Kidney epithelial cell (primary cell): ENCODE measurements around the gene MAP4K3. TPM values are rescaled to one million over a fixed set of nuclear protein-coding genes. Genes with fewer than 3 reads are reported as not detected.

ENCODE experiments used
- DNase-seq: peaks from one replicate; pipeline ENCODE4 v3.0.0-alpha.2; 2010; ENCODE audit warnings: low read depth
- H3K27me3 ChIP-seq: 2 replicates; pipeline ENCODE4 v1.6.0; 2011; ENCODE audit warnings: low read length; ENCODE audit not compliant: control insufficient read depth, insufficient read depth
- H3K36me3 ChIP-seq: 2 replicates; pipeline ENCODE4 v1.5.1; 2011; ENCODE audit warnings: low read length; ENCODE audit not compliant: control insufficient read depth, insufficient read depth
- H3K4me3 ChIP-seq: 2 replicates; pipeline ENCODE4 v1.5.1; 2011; ENCODE audit warnings: low read depth, mild to moderate bottlenecking, control low read depth, low read length
- CTCF ChIP-seq: IDR thresholded peaks from 2 replicates; pipeline ENCODE4 v1.5.1; 2011; ENCODE audit warnings: mild to moderate bottlenecking, moderate library complexity, low read length, control low read depth, inconsistent platforms; ENCODE audit not compliant: insufficient read depth, poor library complexity, severe bottlenecking
- total RNA-seq: library from RNA; depleted of rRNA; stranded (reverse); fragments of >200 nt; gene quantifications from 2 replicates; pipeline ENCODE4 v1.2.3, GENCODE V29; 2015

MAP4K3 gene
- total RNA-seq, 1 donor from 2014 or later, result 25.7 TPM

- no peak for TF ChIP-seq CTCF
- H3K27me3 ChIP-seq, result no peaks in the 10 kb centered on the region
Observed at GRCh38 chr2:39218391-39218790, 218.7 kb downstream of the MAP4K3 start.

GRCh38 chr2:39217192-39217550, 219.9 kb downstream of the MAP4K3 start:
- Histone ChIP-seq H3K4me3 (no peak overlapping the region), H3K27me3 (no peaks in the 10 kb centered on the region), H3K36me3 (no peaks in the 10 kb centered on the region)
- TF ChIP-seq CTCF, result no peak
- no peak for DNase-seq

More at GRCh38 chr2:39218391-39218790, 218.7 kb downstream of the MAP4K3 start:
- no peak for DNase-seq
- Histone ChIP-seq H3K4me3 (no peak overlapping the region), H3K36me3 (no peaks in the 10 kb centered on the region)

GRCh38 chr2:39216346-39217191, 220.5 kb downstream of the MAP4K3 start:
- no peak for TF ChIP-seq CTCF
- H3K4me3 ChIP-seq, result no peak overlapping the region
- no peaks in the 10 kb centered on the region for H3K36me3 ChIP-seq
- H3K27me3 ChIP-seq, result no peaks in the 10 kb centered on the region
- no peak for DNase-seq

- TF ChIP-seq CTCF, result no peak
- Histone ChIP-seq H3K36me3 (no peaks in the 10 kb centered on the region), H3K4me3 (no peak overlapping the region), H3K27me3 (no peaks in the 10 kb centered on the region)
- DNase-seq, result no peak
Observed at GRCh38 chr2:39215545-39215944, 221.5 kb downstream of the MAP4K3 start.

- Histone ChIP-seq H3K36me3 (no peaks in the 10 kb centered on the region), H3K27me3 (no peaks in the 10 kb centered on the region), H3K4me3 (no peak overlapping the region)
- DNase-seq, result no peak
- TF ChIP-seq CTCF, result no peak
Observed at GRCh38 chr2:39213015-39213414, 224.1 kb downstream of the MAP4K3 start.

GRCh38 chr2:39210846-39211245, 226.2 kb downstream of the MAP4K3 start:
- TF ChIP-seq CTCF, result no peak
- Histone ChIP-seq H3K36me3 (no peaks in the 10 kb centered on the region), H3K27me3 (no peaks in the 10 kb centered on the region), H3K4me3 (no peak overlapping the region)
- no peak for DNase-seq
